ENCODE results near the gene S100PBP.

Gene S100PBP

GRCh38 chr1:32817159-32817814 lies at the start of gene S100PBP, which contains the start of gene YARS1:
TSS of gene S100PBP (plus strand) at chr1:32817653. CDS start at chr1:32826100, 8,447 bp downstream.
TSS of gene YARS1 (minus strand) at chr1:32817358. CDS start at chr1:32817244, 114 bp downstream.
- DNase-seq, result peak; percentile 100

DNA sequence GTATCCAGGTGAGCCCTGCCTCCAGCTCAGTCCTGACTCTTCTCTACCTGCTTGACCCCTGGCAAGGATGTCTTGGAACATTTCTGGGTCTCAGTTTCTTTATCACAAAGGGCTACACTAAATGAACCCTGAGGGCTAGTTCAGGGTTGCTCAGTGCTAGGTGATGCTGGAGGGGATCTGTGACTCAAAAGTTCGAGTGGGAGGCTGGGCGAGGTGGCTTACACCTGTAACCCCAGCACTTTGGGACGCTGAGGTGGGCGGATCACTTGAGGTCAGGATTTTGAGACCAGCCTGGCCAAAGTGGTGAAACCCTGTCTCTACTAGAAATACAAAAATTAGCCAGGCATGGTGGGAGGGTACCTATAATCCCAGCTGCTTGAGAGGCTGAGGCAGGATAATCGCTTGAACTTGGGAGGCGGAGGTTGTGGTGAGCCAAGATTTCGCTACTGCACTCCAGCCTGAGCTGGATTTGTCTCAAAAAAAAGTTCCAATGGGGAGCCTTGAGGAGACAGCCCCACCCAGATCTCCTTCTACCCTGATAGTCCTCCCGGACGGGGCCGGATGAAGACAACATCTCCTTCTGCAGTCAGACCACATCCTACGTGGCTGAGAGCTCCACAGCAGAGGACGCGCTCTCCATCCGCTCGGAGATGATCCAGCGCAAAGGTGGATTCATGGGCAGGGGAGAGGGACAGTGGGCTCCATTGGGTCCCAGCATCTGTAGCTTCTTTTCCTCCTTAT lies 49.2 kb upstream of the S100PBP start:
- no peak for DNase-seq

- no peak for DNase-seq
Measured at GRCh38 chr1:32769524-32770220, 47.8 kb upstream of the S100PBP start.

GRCh38 chr1:32770221-32770731 lies 47.2 kb upstream of the S100PBP start:
- DNase-seq, result no peak

DNA sequence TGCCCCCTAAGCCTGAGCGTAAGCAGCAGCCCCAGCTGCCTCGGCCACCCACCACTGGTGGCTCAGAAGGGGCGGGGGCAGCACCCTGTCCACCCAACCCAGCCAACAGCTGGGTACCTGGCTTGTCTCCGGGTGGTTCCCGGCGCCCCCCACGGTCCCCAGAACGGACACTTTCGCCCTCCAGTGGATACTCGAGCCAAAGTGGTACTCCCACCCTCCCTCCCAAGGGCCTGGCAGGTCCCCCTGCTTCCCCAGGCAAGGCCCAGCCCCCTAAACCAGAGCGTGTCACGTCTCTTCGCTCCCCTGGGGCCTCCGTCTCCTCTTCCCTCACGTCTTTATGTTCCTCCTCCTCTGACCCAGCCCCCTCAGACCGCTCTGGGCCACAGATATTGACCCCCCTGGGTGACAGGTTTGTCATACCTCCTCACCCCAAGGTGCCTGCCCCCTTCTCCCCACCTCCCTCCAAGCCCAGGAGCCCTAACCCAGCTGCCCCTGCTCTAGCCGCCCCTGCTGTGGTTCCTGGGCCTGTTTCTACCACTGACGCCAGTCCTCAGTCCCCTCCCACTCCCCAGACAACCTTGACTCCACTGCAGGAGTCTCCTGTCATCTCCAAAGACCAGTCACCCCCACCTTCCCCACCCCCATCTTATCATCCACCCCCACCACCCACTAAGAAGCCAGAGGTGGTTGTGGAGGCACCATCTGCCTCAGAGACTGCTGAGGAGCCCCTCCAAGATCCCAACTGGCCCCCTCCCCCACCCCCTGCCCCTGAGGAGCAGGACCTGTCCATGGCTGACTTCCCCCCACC lies 46.5 kb upstream of the S100PBP start:
- DNase-seq, result no peak

GRCh38 chr1:32771561-32772280 lies 45.7 kb upstream of the S100PBP start:
- no peak for DNase-seq

- no peak for DNase-seq
Measured at GRCh38 chr1:32772281-32773017, 45.0 kb upstream of the S100PBP start.

DNA sequence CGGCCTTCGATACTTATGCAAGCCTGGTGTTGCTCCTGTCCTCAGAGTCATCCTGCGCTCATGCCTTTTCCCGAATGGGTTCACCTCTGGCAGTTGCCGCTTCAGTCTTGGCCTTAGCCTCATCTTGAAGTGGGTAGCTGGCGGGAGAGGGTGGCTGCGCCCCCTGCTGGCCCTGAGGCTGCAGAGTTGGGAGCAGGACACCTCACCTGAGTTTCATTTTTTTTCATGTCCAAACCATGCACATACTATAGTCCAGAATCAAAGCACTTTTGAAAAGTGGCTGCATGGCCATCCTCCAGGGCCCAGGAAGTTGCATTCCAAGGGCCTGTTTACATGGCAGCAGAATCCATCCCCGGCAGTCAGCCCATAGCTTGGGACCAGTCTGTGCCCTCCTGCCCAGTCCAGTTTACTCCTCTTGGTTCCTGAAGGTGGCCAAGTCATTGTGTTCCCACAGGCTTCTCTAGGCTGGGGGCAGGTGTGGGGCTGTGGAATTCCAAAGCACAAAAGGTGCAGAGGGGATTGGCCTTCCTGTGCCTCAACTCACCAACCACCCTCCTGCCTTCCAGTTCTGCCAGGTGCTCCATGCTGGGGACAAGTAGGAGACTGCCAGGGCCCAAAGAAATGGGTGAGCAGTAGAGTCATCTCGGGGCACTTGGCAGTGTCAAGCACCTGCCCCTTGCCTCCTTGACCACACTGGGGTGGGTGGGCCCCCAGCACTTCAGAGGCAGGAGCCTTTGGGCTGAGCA lies 44.3 kb upstream of the S100PBP start:
- peak; percentile 75 for DNase-seq

DNA sequence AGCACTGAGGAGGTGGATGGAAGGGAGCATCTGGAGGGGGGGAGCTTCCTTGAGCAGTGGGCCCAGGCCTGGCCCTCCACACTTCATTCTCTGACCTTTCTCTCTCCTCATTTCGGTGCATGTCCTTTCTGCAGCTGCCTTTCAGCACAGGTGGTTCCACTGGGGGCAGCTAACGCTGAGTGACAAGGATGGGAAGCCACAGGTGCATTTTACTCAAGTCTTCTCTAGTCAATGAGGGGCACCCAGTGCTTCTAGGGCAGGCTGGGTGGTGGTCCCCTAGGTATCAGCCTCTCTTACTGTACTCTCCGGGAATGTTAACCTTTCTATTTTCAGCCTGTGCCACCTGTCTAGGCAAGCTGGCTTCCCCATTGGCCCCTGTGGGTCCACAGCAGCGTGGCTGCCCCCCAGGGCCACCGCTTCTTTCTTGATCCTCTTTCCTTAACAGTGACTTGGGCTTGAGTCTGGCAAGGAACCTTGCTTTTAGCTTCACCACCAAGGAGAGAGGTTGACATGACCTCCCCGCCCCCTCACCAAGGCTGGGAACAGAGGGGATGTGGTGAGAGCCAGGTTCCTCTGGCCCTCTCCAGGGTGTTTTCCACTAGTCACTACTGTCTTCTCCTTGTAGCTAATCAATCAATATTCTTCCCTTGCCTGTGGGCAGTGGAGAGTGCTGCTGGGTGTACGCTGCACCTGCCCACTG lies 43.5 kb upstream of the S100PBP start:
- DNase-seq, result no peak

- no peak for DNase-seq
Measured at GRCh38 chr1:32774464-32774808, 43.0 kb upstream of the S100PBP start.

- DNase-seq, result no peak
Measured at GRCh38 chr1:32774950-32775634, 42.4 kb upstream of the S100PBP start.

DNA sequence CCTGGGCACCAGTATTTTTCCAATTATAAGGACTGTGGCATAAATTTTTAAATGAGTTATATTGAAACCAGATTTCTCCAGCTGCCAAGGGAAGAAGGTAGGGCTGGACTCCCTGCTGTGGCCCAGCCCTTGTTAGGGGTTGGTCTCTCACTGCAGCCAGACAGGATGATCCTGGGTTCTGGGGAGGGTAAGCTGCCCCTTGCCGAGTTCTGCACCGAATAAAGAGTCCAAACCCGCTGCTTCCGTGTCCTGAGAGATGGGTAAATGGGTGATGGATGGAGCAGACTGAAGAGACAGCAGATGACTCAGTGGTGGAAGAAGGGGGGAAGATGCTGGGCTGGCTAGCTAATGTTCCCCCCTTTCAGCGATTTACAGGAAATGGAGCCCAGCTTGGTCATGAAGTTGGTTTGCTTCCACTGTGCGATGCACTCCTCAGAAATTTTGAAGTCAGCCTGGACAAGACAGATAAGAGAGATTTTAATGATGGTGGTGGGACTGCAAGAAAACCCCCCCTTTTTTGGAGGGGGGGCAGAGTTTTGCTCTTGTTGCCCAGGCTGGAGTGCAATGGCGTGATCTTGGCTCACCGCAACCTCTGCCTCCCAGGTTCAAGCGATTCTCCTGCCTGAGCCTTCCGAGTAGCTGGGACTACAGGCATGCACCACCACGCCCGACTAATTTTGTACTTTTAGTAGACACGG lies 41.7 kb upstream of the S100PBP start:
- no peak for DNase-seq

DNA sequence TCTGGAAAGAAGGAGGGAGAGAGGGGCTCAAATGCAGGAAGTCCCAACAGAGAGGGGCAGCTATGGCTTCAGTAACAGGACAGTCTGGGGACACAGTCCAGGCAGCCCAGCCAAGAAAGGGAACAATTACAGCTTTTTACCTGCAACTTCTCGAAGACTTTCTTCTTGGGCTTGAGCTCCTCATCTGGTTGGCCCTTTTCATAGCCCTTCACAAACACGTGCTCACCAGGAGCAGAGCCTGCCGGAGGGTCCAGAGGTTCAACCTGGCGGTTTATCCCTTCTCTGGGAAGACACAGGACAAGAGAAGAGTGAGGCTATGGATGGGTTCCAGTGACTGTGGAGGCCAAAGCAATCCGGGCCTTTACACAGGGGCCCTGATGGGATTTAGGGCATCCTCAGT lies 38.2 kb upstream of the S100PBP start:
- no peak for DNase-seq

GRCh38 chr1:32780005-32780404 lies 37.4 kb upstream of the S100PBP start:
- DNase-seq, result no peak

DNA sequence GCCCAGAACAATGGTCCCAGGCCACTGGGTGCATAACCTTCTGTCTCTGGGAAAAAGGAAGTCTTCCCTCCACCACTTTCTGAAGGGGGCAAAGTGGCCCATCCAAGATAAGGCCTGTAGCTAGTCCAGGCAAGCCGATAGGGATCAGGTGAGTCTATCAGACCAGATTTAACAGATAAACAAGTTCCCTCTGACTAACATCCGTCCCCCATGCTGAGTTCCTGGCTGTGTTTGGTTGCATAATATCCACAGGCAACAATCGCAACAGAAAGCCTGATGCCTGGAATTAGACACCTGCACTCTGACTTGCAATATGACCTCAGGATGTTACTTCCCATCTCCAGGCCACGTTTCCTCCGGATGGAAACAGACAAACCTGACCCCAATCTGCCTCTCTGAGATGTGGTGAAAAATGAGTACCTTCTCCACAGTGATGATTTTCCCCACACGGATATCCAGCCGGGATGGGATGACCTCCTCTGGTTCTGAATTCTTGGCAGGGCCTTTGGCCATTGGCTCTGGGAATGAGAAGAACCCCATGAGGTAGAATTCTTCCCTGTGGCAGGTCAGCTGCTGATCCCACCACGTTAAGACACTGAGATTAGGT lies 36.7 kb upstream of the S100PBP start:
- DNase-seq, result no peak

GRCh38 chr1:32782086-32782485 lies 35.4 kb upstream of the S100PBP start:
- no peak for DNase-seq

- DNase-seq, result no peak
Measured at GRCh38 chr1:32783851-32784250, 33.6 kb upstream of the S100PBP start.

DNA sequence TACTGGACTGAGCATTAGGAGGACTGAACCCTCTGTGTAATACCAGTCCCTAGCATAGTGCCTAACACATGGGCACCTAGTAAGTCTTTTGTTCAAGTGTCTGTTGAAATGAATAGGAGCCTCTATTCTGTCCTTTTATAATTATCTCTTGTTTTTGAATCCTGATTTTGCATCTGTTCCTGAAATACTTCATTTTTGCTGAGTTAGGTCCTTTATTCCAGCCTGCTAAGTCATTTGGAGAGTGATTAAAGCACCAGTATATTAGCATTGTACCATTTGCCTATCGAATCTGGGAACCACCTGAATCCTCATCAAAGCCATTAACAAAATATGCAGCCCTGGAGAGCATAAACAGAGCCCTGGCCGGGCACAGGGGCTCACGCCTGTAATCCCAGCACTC lies 32.6 kb upstream of the S100PBP start:
- DNase-seq, result no peak
